LNCAP (cell line): Measurements from ENCODE around the gene PPP1R12B.
A peak's percentile ranks its signal among the peaks of the same experiment; 100 is the strongest.

Experiments
- TF ChIP-seq, protein P1 (sequence below): fragments of 450-650 bp; IDR thresholded peaks from 2 replicates; pipeline ENCODE4 v1.5.1; 2017; ENCODE audit warnings: mild to moderate bottlenecking

The PPP1R12B gene

DNA sequence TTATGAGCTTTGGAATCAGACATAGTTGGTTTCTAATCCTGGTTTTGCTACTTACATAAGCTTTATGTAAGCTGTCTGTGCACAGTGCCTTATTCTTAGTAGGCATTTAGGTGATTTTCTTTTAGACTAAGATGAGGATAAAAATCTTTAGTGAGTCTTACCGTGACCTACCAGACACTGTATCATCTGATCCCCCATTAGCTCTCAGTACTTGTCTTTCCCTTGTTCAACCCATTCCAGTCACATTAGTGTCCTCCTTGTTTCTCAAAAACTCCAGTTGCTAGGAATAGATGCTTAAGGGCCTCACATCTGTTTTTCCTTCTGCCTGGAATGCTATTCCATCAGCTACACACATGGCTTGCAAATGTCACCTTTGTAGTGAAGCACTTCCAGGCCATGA, 18.8 kb downstream of the PPP1R12B start:
- TF ChIP-seq, protein P1, sequence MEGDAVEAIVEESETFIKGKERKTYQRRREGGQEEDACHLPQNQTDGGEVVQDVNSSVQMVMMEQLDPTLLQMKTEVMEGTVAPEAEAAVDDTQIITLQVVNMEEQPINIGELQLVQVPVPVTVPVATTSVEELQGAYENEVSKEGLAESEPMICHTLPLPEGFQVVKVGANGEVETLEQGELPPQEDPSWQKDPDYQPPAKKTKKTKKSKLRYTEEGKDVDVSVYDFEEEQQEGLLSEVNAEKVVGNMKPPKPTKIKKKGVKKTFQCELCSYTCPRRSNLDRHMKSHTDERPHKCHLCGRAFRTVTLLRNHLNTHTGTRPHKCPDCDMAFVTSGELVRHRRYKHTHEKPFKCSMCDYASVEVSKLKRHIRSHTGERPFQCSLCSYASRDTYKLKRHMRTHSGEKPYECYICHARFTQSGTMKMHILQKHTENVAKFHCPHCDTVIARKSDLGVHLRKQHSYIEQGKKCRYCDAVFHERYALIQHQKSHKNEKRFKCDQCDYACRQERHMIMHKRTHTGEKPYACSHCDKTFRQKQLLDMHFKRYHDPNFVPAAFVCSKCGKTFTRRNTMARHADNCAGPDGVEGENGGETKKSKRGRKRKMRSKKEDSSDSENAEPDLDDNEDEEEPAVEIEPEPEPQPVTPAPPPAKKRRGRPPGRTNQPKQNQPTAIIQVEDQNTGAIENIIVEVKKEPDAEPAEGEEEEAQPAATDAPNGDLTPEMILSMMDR = no peak

DNA sequence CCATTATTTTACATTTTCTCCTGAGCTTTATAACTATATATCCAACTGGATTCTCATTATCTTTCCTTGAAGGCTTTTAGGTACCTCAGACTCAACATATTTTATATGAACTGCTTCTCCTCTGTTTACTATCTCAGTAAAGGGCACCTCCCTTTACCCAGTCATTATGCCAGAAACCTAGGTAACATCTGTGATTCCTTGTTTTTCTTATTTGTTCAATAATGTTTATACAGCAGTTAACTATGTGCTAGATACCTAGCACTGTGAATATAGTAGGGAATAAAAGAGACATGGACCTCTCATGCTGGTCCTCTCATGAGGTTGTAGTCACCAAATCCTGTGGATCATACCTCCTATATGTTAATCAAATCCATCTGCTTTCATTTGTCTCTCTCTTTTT, 25.6 kb downstream of the PPP1R12B start:
- TF ChIP-seq, protein P1 = no peak

DNA sequence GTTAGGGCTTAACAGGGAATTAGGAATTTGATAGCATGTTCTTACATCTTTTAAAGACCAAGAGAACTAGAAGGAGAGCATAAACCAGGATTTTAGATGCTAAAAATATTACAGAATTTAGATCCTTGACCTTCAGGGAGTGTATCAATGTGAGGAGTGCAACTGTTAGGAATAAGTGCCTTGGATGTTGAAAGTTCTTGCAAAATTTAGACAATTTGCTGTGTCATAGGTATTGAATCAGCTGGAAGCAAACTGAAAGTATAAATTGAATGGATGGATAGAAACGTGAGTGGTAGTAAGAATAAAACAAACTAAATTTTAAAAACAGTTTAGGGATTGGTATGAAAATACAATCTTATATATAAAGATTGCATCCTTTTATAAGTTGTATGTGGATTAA, 27.7 kb downstream of the PPP1R12B start:
- TF ChIP-seq, protein P1 = no peak

DNA sequence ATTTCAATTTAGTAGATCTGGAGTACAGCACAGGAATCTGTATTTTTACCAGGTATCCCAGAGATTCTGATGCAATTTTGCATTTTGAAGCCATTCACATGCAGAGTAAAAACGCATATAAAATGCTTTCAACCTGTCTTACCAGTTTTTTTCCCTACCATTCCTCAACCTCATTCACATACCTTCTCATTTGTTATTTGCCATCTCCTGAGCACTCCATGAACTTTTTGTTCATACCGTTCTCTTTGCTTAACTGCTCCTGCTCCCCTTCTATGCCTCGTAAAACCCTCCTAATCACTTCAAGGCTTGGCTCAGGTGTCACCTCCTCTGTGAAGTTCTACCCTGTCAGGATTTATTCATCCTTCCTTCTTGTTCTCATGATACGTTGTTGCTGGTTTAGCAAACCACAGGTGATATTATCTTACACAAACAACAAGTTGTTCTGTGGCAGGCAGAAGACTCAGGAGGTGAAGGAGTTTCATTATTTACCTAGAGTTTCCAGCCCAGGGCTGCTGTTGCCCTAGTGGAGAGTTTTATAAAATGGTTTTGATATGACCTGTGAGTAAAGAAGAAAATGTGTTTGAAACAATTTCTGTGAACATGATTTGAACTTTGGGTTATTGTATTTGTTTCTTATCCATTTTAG, 31.5 kb downstream of the PPP1R12B start:
- TF ChIP-seq, protein P1 = peak; percentile 42; the same call in 1 of the 2 replicates

DNA sequence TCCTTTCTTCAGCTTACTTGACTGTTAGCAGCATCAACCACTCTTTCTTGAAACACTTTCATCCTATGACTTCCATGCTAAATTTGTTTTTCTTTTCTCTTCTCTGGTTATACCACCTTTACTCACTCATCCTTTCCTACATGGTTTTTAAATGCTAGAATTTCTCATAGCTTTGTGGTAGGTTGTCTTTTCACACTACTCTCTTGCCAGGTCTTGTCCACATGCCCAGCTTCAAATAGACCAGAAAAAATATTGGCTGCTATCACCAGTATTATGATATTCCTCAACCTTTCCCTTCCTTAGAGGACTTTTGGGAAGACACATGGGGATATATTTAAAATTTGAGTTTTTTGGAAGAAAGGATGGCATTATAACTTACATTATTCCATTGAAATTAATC, 48.8 kb downstream of the PPP1R12B start:
- TF ChIP-seq, protein P1 = no peak

DNA sequence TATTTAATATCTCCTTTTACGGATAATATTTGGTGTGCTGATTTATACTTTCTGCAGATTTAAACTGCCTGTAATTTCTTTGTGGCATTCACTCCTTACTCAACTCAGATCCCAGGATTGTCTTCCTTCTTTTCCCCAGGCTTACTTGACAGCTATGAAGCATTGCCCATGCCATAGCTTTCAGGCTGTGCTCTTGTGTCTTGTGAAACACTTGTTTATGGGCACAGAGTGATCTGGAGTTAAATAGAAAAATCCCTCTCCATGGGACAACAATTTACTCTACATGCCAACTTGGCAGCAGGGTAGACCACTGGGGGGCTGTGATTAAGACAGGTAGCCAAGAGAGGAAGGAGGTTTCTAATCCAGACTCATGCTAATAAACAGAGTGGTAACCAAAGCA, 57.4 kb downstream of the PPP1R12B start:
- TF ChIP-seq, protein P1 = no peak

DNA sequence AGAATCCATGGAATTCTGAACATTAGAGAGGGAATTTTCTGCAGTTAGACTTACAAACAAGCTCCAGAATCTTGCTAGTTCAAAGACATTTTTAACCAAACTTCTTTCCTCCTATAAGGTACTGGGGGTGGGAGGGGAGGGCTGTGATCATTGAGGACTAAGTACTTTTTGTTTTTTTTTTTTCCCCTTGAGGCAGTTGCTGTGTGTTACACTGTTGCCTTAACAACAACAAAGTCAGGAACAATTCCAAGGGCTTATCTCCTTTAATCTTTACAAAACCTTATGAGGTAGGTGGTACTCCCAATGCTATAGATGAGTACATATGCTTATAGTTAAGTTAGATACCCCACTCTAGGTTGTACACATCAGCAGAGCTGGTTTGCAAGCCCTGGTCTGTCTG, 62.9 kb downstream of the PPP1R12B start:
- TF ChIP-seq, protein P1 = no peak

DNA sequence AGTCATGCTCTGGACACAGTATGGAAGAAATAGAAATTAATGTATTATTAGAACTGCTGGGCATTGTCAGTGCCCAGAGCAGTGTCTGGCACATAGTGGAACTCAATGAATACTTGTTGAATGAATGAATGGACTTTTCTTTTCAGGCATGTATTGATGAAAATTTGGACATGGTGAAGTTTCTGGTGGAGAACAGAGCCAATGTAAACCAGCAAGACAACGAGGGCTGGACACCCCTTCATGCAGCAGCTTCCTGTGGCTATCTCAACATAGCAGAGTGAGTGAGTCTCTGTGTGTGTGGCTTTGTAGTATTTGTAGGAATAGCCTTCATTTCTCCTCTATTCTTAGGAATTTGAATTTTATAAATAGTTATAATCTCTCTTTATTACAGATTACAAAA, 68.1 kb downstream of the PPP1R12B start:
- TF ChIP-seq, protein P1 = no peak
